HG03520 (cell line): Measurements from ENCODE around the gene NEUROG2.

Experiments
- ATAC-seq: cut with Tn5 transposase; IDR thresholded peaks from one replicate; pipeline ENCODE4 v1.9.1; 2021; ENCODE audit warnings: mild to moderate bottlenecking, moderate library complexity; ENCODE audit not compliant: unreplicated experiment

The NEUROG2 gene

DNA sequence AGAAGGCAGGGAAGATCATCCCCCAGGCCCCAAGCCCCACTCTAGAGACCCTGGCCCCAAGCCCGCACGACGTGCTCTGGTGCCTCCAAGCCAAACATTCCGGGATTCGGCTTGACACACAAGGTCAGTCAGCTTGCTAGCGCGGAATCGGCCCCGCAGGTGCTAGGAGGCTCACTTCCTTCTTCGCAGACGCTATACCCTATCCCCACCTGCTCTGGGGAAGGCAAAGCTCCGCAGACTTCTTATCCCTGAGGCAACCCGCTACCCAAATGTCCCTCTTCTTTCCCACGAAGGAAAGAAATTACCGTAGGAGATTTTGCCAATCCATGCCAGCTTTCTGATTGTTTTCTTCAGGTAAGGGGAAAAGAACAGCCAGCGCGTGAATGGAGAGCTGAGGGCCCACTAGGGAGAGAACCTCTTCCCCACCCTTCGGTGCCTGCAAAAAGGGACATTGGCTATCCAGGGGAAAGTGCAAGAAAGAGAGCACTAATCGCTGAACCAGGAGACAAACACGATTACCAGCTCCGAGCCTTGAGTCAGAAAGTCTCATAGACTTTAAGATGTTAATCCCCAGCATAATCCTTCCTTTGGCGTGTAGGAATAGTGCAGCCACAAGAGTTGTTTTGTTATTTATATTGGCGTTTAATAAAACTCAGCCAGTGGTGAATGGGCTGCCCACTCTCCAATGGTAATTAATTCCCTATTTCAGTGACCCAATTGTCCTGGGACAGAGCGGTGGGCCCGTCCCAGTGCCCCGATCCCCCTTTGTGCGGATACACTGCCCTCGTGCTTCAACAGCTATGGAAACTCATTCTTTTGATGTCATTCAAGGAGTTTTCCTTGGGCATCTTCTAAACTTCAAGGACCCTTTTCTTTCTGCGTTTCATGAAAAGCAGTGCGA is 5.4 kb upstream of the NEUROG2 start:
- ATAC-seq: no peak

DNA sequence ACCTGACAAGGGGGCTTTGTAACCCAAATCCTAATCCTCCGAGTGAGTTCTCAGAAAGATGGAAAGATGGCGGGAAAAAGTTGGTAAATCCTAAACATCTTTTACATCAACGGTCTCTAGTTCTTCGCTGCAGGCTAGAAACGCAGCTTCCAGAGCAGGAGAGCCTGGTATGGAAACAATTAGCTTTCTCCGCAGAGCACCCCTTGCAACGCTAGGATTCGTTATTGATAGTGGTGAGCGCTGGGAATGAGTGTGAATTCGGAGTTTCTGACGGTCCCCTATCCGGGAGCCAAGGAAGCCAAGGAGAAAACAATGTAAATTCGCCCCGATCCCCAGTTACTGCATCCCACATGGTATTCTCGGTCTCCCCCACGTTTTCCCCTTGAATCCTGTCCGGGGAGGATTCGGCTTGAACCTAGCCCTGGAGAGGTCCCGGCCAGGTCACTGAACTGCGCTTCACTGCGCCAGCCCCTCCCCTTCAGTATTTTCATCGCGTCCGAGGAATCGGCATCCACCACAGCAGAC is 4.7 kb upstream of the NEUROG2 start:
- no peak for ATAC-seq

DNA sequence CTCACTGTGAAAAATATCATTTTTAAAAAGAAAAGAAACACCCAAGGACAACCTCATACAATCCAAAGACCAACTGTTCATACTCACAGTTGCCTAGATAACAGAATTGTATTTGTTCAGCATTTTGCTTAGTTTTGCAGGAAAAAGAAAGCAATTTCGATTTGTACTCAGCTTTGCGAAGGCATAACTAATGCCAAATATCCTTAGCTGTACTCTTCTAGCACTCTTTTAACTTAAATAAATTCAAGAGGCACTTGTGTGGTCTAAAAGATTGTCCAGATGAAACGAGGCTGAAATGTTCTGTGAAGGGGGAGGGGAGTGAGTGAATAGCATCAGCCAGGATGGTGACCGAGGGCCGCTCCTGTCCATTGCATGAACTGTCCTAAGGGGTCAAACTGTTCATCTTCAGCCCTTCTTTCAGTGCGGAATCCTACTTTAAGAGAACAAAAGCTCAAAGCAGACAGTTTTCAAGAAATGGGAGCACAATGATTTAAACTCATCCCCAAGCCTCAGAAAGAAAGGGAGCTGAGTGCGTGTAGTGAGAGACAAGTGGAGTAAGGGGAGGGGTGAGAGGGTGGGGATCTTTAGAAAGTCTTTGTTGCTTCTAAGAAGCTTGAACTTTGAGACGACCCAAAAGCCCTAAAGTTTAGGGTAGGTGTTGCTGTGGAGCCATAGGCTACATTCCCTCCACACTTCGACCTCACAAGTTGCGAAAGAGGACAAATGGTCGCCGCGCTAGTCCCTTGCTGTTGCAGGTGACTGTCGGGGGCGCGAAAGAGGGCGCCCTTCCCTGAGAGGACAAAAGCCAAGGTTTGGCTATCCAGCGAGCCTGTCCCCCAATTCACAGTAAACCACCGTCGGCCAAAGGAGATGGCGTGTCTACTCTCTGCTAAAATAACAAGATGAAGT is 4.0 kb upstream of the NEUROG2 start:
- no peak for ATAC-seq

DNA sequence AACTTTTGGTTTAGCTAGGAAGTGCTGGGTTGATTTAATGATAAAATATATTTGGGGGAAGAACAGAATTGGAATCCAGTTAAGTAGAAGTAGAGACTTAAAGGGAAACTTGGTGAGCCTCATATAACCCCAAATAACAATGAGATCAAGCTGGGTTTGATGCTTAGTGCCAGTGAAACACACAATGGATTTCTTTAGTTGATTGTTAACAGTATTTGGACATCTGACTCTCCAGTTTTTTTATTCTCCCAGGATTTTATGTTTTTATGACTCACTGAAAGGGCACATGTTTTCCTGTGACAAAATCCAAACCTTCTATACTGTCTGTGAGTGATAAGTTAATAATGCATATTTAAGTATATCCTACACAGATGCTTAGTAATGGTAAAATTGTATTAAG is 2.7 kb upstream of the NEUROG2 start:
- ATAC-seq: no peak

DNA sequence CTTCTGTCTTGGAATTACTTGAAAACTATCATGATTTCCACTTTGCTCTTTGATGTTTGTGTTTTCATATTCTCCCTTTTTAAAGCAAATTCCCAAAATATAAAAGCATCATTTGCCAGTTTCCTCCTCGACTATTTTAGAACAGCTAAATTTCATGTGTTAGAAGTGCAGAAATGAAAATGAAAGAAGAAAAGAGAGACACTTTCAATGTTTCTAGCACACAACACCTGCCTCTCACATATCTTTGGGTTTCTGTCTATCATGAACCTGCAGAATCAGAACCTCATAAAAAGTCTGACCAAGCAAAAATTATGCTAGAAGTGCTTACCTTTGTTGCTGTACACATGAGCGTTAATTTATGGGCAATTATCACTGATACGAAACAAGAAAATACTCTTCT is 1.9 kb upstream of the NEUROG2 start:
- no peak for ATAC-seq

DNA sequence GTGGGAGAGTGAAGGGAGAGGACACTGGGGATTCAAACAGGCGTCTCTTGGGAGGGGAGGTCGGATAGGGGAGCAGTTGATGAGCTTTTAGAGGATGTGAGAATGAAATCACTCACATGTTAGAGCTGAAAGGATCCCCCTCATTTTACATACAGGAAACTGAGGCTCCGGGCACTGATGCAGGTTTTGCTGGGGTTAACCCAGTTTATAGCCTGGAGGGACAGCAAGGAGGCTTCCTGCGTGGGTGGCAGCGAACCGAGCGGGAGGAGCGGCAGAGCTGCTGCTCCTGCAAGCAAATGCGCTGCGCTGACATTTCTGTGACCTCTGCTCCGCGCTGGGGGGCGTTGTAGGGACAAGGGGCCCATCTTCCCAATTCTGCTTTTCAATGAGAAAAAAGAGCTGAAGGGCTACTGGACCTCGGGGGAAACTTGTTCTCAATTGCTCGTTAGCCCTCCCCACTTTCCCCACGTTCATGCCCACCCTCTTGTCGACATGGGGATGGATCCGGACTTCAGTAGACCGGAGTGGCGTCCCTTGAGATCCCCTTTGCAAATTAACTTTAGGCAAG is 1.2 kb upstream of the NEUROG2 start:
- no peak for ATAC-seq

DNA sequence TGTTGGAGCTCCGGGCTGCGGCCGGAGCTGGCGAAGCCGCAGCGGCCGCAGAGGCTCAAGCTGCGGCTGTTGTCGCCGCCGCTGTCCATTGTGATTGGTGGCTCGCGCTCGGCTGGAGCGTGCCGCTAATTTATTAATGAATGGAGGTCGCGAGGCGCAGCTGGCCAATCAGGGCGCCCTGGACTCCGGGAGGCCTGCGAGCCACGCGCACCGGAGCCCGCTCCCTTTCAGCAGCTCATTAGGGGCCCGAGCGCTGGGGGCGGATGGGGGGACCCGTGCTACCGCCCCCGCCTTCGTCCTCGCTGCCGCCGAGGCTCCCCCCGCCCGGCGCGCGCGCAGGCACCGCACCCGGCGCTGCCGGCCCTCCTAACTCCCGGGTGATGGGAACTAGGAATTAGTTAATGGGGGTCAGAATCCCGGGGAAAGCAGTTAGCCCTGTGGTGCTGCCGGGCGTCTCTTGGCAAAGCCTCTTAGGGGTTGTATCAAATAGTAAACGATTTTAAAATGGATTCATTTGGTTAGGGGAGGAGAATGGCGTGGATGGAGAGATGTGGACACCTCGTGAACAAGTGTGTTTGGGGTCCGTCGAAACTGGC is 589 bp upstream of the NEUROG2 start:
- ATAC-seq: no peak

DNA sequence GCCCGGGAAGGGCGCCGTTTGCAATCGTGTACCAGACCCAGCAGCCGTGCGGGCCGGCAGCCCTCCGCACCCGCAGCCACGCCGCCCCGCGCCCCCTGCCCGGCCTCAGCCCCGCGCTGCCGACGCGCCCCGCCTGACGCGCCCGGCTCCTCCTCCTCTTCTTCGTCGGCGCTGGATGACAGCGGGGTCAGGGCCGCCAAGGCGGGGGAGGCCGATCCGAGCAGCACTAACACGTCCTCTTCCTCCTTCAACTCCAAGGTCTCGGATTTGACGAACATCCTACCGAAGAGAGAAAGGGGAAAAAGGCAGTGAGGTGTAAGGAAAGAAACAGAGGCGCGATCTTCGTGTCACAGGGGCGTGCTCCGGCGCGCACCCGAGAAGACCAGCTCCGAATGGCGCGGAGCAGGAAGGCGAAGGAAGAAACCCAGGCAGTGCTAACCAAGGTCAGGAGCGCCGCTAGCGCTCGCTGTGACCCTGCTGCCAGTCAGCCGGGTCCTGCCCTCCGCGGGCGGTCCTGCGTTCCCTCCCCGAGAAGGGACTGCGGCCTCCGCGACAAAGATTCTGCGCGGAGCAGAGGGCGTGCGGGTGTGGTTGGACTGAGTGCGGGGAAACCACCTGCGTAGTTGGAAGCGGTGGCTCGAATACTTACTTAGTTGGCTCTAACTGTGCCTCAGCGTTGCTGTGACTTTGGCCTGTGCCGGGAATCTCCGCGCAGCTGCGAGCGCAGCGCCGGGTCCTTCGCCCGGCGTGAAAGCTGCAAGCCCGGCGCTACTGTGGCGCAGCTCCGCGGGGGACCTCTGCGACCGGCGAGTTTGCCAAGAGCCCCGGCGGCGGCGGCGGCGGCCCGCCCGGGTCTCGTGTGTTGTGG is 548 bp downstream of the NEUROG2 start:
- ATAC-seq: peak; percentile 42

DNA sequence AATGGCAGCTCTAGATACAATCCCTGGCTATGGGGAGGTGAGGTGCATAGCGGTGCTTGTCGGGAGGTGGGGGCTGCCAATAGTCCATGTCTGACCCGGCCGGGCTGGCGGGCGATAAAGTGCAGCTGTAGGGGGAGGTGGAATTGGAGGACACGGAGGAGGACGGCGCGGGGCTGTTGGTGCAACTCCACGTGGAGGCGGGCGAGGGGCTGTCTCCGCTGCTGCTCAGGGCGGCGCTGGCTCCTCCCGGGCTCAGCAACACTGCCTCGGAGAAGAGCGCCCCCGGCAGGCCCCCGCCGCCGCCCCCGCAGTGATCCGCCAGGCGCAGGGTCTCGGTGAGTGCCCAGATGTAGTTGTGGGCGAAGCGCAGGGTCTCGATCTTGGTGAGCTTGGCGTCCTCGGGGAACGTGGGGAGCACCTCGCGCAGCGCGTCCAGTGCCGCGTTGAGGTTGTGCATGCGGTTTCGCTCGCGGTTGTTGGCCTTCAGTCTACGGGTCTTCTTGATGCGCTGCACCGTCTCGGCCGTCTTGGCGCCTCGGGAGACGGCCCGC is 1.3 kb downstream of the NEUROG2 start:
- peak; percentile 5 for ATAC-seq

DNA sequence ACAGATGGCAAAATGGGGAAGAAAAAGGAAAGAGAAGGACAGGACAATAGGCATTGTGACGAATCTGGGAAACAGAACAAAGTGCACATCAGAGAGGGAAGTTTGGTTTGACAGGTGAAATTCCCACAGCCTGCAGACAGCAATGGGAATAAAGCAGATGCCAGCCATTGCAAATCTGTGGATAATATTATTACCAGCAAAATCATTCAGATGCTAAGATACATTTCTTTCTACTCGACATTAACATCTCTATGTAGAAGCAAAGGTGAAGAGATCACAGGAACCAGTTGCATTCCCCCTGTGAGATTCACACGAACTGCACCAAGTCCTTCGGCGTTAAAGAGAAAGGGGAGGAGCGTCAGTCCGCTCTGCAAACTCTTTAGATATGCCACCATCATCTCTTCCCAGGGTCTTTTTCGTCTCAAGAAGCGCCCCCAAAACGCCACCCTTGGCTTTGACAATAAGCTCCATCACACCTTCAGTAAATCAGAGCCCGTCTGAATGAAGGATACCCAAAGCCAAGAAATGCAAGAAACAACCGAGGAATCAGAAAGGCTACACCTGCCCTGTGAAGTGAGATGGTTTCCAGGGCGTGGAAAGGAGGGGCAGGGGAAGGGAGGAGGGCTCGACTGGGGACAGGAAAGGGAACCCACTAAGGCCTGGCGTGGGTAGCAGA is 1.9 kb downstream of the NEUROG2 start:
- ATAC-seq: no peak

DNA sequence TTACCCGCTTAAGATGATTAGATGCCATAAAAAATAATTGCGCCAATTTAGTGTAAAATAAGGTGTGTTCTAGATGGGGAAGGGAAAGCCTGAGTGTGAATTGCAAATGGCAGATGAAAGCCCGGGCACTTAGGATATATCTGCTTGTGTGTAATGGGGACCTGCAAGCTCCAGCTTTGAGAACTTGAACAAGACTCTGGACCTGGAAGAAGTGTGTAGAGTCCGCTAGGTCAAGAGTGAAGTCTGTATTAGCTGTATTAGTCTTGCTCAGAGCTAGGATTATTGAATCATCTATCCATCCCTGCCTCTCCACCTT is 4.2 kb downstream of the NEUROG2 start:
- no peak for ATAC-seq

DNA sequence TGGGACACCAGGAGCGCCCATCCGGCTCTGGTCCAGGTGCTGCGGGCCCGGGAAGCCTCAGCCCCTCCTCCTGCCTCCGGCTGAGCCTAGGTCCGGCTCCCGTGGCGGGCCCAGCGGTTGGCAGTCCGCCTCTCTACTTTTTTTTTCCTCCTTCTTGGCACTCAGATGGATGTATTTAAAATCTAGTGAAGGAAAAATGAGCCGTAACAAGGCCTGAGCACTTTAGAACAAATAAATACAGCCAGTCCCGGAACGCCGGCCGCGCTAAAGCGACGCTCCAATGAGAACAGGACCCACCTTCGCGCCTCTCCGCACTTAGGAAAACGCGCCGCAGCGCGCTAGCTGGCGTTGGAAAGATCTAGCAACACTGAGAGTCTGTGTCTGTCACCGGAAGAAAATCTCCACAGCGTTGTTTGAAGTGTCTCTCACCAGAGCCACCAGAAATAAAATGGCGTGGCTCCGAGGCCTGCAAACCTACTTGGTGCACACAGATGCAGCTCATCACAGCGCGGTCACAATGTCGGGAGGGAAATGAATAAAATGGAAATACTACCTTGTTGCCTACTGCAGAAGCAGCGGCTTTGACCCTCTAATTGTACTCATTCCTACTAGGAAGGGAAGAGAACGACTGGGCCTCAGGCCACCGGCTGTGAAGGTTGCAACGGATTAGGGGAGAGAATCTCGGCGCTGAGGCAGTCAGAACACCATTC is 4.7 kb downstream of the NEUROG2 start:
- ATAC-seq: no peak

DNA sequence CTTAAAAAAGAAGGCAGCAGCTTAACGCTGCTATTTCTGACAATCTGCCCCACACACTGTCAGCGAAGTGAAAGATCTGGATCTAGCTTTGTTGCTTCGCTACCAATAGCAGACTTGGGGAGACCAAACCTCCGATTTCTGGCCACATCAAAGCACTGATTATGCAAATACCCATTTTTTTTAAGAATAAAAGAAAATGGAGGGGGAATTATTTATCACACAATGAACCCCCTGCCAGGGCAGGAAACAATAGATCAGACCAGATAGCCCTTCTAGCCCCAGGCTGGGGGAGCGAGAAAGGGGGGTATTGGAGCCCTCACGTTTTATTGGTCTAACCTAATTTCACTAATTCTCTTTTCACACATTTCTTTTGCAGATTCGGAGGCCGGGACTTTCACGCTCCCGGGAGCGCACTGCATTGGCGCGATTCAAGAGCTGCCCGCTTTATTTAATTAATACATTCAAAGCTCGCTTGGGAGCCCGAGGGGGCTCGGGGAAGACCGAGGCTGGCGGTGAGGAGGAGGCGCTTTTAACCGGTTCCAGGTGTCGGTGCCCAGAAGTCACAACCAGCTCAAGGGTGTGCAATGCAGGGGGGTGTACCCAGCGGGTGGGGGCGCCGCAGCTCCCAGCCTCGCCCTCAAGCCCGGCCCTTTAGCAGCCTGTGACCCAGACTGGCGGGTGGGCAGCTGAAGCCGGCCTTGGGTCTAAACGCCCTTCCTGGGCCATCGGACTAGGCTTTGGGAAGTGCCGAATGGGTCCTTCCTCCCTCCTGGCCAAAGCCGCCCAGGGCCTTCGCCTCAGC is 5.5 kb downstream of the NEUROG2 start:
- no peak for ATAC-seq

DNA sequence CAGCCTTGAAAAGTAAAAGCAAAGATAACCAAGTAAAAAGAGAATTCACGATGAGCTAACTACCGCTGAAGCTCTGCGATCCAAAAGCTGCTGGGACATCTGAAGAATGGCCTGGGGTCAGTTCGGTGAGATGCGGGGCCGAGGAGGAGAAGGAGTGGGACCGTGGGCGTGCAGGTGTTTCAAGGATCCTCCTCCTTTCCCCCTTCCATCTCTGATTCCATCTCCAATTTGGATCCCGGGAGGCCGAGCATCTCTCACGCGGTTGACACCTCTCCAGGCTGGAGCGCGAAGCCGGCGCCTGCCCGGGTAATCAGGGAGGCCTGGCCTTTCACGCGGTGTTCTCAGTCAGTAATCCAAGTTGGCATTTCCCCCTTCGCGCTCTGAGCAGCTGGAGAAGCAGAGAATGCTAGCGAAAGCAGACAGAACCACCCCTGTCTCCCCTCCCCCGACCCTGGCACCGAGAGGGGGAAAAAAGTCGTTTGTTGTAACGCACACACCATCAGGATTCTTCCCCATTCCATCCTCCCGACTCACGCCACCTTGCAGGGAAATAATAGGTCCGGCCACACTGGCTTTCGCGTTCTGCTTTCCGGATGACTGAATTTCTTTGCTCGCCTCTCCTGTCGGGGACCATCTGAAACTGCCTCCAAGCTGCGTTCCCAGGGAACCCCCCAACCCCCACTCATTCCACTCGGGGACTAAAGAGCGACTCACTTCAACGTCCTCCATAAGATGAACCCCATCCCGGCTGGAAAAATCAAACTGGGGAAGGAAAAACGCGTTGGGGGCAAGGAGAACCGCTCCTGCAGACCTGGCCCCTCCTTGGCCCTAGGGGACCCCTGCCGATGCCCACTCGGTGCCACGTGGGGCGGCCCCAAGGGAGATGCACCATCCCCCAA is 6.5 kb downstream of the NEUROG2 start:
- no peak for ATAC-seq

DNA sequence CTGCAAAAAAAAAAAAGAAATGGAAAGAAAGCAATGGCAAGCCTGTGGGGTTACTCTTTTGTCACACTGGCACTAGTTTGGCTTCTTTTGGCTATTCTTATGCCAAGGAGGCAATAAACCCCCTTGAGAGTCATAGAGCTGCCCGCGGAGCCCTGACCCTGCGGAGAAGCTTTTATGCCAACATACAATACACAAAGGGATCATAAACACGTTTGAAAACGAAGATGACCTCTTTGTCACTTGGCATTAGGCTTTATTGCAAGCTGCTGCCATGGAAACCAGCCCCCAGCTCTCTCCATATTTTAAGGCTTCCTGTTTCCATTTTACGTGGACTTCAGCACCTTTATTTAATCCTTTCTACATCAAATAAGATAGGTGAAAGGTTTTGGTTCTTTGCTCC is 7.6 kb downstream of the NEUROG2 start:
- ATAC-seq: no peak

DNA sequence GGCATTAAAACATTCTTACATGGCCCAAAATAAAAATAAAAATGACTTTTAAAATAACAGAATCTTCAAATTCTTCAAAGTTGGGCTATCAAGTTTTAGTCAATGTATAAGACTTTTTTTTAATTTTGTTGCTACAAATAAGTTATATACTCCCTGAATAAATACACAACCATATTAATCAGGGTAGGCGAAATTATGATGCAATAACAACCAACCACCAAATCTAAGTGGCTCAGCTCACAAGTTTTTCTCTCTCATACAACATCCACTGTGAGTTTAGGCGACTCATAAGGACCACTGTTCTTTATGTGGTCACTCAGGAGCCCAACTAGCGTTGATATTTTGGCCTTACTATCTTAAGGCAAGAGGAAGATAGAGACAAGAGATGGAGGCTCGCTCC is 11.2 kb downstream of the NEUROG2 start:
- ATAC-seq: no peak

DNA sequence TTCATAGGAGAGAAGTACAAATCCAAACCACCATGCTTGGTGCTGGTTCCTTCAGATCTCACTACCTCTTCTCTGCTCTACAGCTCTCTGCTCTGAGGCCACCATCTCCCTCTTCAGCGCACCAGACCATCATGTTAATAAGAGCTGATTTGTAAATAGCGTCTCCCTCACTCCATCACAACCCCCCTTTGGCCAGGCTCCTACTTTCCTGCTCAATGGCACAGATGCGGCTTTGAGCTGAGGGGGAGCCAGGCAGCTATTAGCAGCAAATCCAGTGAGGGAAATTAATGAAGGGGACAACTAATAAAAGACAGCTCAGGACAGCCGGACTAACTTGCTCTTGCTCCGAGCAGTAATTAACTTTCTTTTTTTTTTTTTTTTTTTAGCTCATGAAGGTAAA is 13.1 kb downstream of the NEUROG2 start:
- no peak for ATAC-seq
